GM23338 (cell line): ENCODE data around the gene SYT9. TPM values are rescaled to one million over a fixed set of nuclear protein-coding genes. Genes with fewer than 3 reads are reported as not detected.

Experiments
- ATAC-seq: fragments of 200-7000 bp; cut with Tn5 transposase; 3 replicates; pipeline ENCODE4 v1.9.1; 2020
- DNase-seq: peaks from one replicate; pipeline ENCODE4 v3.0.0-alpha.2; 2015; ENCODE audit warnings: low spot score
- H2AFZ ChIP-seq: fragments of 200-600 bp; sonication (generic); 2 replicates; pipeline ENCODE4 v1.8.0; 2016; ENCODE audit warnings: antibody characterized with exemption, mild to moderate bottlenecking, moderate library complexity
- H3F3A ChIP-seq: fragments of 200-600 bp; sonication (generic); replicated peaks from 2 replicates; pipeline ENCODE4 v1.8.0; 2017; ENCODE audit warnings: antibody characterized with exemption, mixed run types, low read depth
- H3K27ac ChIP-seq: fragments of 200-600 bp; sonication (generic); 2 replicates; pipeline ENCODE4 v1.6.1; 2016; ENCODE audit warnings: low read depth
- H3K27me3 ChIP-seq: fragments of 200-600 bp; sonication (generic); 2 replicates; pipeline ENCODE4 v1.8.0; 2016; ENCODE audit warnings: mild to moderate bottlenecking, mixed run types, moderate library complexity; ENCODE audit not compliant: insufficient read depth
- H3K36me3 ChIP-seq: fragments of 200-600 bp; sonication (generic); 2 replicates; pipeline ENCODE4 v1.8.0; 2016; ENCODE audit warnings: mild to moderate bottlenecking; ENCODE audit not compliant: insufficient read depth
- H3K4me1 ChIP-seq: fragments of 200-600 bp; sonication (generic); 2 replicates; pipeline ENCODE4 v1.8.0; 2016; ENCODE audit warnings: mild to moderate bottlenecking, moderate library complexity; ENCODE audit not compliant: insufficient read depth
- H3K4me2 ChIP-seq: fragments of 200-600 bp; sonication (generic); 2 replicates; pipeline ENCODE4 v1.7.1; 2017; ENCODE audit warnings: mixed run types
- H3K4me3 ChIP-seq: fragments of 200-600 bp; sonication (generic); 2 replicates; pipeline ENCODE4 v1.6.1; 2016; ENCODE audit warnings: mixed run types
- H3K79me2 ChIP-seq: fragments of 200-600 bp; sonication (generic); replicated peaks from 2 replicates; pipeline ENCODE4 v1.8.0; 2017; ENCODE audit warnings: mild to moderate bottlenecking; ENCODE audit not compliant: insufficient read depth
- H3K9me2 ChIP-seq: fragments of 200-600 bp; sonication (generic); 2 replicates; pipeline ENCODE4 v1.8.0; 2017; ENCODE audit not compliant: insufficient read depth
- H4K20me1 ChIP-seq: fragments of 200-600 bp; sonication (generic); replicated peaks from 2 replicates; pipeline ENCODE4 v1.8.0; 2017; ENCODE audit warnings: mild to moderate bottlenecking; ENCODE audit not compliant: insufficient read depth
- H3K27ac Mint-ChIP-seq: 2 replicates; pipeline ENCODE4 v1.8.0; 2020; ENCODE audit warnings: inconsistent platforms, mild to moderate bottlenecking, moderate library complexity, mixed read lengths
- H3K27me3 Mint-ChIP-seq: 3 replicates; pipeline ENCODE4 v1.8.0; 2022; ENCODE audit warnings: low read depth, mild to moderate bottlenecking, moderate library complexity, mixed read lengths, inconsistent platforms; ENCODE audit not compliant: insufficient read depth, poor library complexity
- H3K36me3 Mint-ChIP-seq: 3 replicates; pipeline ENCODE4 v1.8.0; 2021; ENCODE audit warnings: low read depth, mild to moderate bottlenecking, inconsistent platforms, moderate library complexity, mixed read lengths
- H3K4me1 Mint-ChIP-seq: 3 replicates; pipeline ENCODE4 v1.8.0; 2020; ENCODE audit warnings: mild to moderate bottlenecking, inconsistent platforms, mixed read lengths
- H3K4me3 Mint-ChIP-seq: 3 replicates; pipeline ENCODE4 v1.8.0; 2021; ENCODE audit warnings: moderate library complexity, mild to moderate bottlenecking, inconsistent platforms, mixed read lengths
- H3K9me3 Mint-ChIP-seq: 3 replicates; pipeline ENCODE4 v1.8.0; 2020; ENCODE audit warnings: moderate library complexity, mild to moderate bottlenecking, inconsistent platforms, mixed read lengths
- EZH2 ChIP-seq: fragments of 200-600 bp; sonication (generic); IDR thresholded peaks from one replicate; pipeline ENCODE4 v1.8.0; 2017; ENCODE audit warnings: antibody characterized with exemption, mild to moderate bottlenecking, low read depth; ENCODE audit not compliant: unreplicated experiment
- EZH2phosphoT487 ChIP-seq: fragments of 200-600 bp; sonication (generic); IDR thresholded peaks from one replicate; pipeline ENCODE4 v1.8.1; 2018; ENCODE audit warnings: antibody characterized with exemption; ENCODE audit not compliant: unreplicated experiment
- JUNB ChIP-seq: IDR thresholded peaks from one replicate; pipeline ENCODE4 v1.6.1; 2016; ENCODE audit warnings: antibody characterized with exemption; ENCODE audit not compliant: unreplicated experiment
- NANOG ChIP-seq: IDR thresholded peaks from 2 replicates; pipeline ENCODE4 v1.6.1; 2016; ENCODE audit warnings: antibody characterized with exemption, borderline replicate concordance
- POLR2AphosphoS5 ChIP-seq: IDR thresholded peaks from 2 replicates; pipeline ENCODE4 v1.6.1; 2016; ENCODE audit warnings: antibody characterized with exemption, low read depth
- STAT1 ChIP-seq: IDR thresholded peaks from one replicate; pipeline ENCODE4 v1.6.1; 2016; ENCODE audit warnings: antibody characterized with exemption; ENCODE audit not compliant: unreplicated experiment
- ZNF114 ChIP-seq: fragments of 250-450 bp; sonication (Bioruptor Pico); IDR thresholded peaks from 2 replicates; pipeline ENCODE4 v1.5.0; 2020; ENCODE audit warnings: mild to moderate bottlenecking, moderate library complexity
- polyA plus RNA-seq: library from polyadenylated mRNA; unstranded; fragments of >200 nt; fragmentation: Nextera tagmentation; extraction: Ambion mirVana; gene quantifications from 2 replicates; pipeline ENCODE4 v1.2.1, GENCODE V29; 2016
- total RNA-seq: library from RNA; depleted of rRNA; stranded (reverse); fragments of >200 nt; shearing (Covaris generic); gene quantifications from 2 replicates; pipeline ENCODE4 v1.2.3, GENCODE V29; 2014
- TF ChIP-seq, protein P1 (sequence below), 2 experiments: fragments of 200-600 bp in 1 of 2; sonication (generic) in 1 of 2; conservative IDR thresholded peaks; 2 replicates each; pipeline versions ENCODE4 v1.5.1 to v1.6.1; 2016 to 2017; ENCODE audit warnings: antibody characterized with exemption in 2 of 2, low read depth in 2 of 2, mild to moderate bottlenecking in 2 of 2, moderate library complexity in 1 of 2
- TF ChIP-seq, protein P2 (sequence below): IDR thresholded peaks from 2 replicates; pipeline ENCODE4 v1.6.1; 2016; ENCODE audit warnings: antibody characterized with exemption
- TF ChIP-seq, protein P3 (sequence below): IDR thresholded peaks from one replicate; pipeline ENCODE4 v1.6.1; 2018; ENCODE audit warnings: antibody characterized with exemption; ENCODE audit not compliant: unreplicated experiment

SYT9 gene
- total and polyA plus RNA-seq, 2 experiments from 2014 or later, result 0.91 to 2.4 TPM

DNA sequence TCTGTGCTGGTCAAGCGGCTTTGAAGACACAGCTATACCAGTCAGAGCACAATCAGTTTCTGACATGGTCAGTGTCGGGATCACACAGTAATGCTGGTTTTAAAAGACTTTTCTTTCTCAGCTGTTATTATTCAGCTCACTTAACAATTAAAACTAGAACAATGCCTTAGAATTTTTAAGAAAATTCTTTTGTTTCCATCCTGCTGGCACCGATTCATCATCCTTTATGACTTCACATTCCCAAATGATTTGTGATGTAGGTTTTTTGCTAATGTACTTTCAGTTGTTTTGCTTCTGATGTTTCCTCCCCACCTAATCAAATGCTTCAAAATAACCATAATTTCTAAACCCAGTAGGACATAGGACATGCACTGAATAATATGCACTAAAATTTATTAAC lies 199.1 kb downstream of the SYT9 start:
- 0 out of 2 replicates have a peak overlapping the region, but pooled peaks have one; percentile 19 for H3K4me2 ChIP-seq
- no peaks in the 10 kb centered on the region for H3F3A ChIP-seq
- H3K27me3 ChIP-seq, result no peaks in the 10 kb centered on the region
- Mint-ChIP-seq H3K36me3 (no peaks in the 10 kb centered on the region), H3K27me3 (peaks cover 8% of the 10 kb centered on the region), H3K27ac (no peak overlapping the region), H3K9me3 (peaks cover 3% of the 10 kb centered on the region; the same call in 1 of the 3 replicates), H3K4me3 (no peak overlapping the region), H3K4me1 (peaks cover 15% of the 10 kb centered on the region)
- no peaks in the 10 kb centered on the region for H3K79me2 ChIP-seq
- ATAC-seq (no peak), DNase-seq (no peak)
- H3K27ac ChIP-seq, result no peak overlapping the region
- no peak overlapping the region for H2AFZ ChIP-seq
- H3K36me3 ChIP-seq, result no peaks in the 10 kb centered on the region
- peaks cover 8% of the 10 kb centered on the region for H3K4me1 ChIP-seq
- no peak overlapping the region for H3K4me3 ChIP-seq
- H4K20me1 ChIP-seq, result no peaks in the 10 kb centered on the region
- H3K9me2 ChIP-seq, result no peaks in the 10 kb centered on the region
- TF ChIP-seq, protein P1, sequence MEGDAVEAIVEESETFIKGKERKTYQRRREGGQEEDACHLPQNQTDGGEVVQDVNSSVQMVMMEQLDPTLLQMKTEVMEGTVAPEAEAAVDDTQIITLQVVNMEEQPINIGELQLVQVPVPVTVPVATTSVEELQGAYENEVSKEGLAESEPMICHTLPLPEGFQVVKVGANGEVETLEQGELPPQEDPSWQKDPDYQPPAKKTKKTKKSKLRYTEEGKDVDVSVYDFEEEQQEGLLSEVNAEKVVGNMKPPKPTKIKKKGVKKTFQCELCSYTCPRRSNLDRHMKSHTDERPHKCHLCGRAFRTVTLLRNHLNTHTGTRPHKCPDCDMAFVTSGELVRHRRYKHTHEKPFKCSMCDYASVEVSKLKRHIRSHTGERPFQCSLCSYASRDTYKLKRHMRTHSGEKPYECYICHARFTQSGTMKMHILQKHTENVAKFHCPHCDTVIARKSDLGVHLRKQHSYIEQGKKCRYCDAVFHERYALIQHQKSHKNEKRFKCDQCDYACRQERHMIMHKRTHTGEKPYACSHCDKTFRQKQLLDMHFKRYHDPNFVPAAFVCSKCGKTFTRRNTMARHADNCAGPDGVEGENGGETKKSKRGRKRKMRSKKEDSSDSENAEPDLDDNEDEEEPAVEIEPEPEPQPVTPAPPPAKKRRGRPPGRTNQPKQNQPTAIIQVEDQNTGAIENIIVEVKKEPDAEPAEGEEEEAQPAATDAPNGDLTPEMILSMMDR (conservative IDR thresholded peaks at IDR 0.05; ENCODE audit: low read depth in 2 of 2), result no peak
- TF ChIP-seq EZH2phosphoT487 (no peak), STAT1 (no peak)

DNA sequence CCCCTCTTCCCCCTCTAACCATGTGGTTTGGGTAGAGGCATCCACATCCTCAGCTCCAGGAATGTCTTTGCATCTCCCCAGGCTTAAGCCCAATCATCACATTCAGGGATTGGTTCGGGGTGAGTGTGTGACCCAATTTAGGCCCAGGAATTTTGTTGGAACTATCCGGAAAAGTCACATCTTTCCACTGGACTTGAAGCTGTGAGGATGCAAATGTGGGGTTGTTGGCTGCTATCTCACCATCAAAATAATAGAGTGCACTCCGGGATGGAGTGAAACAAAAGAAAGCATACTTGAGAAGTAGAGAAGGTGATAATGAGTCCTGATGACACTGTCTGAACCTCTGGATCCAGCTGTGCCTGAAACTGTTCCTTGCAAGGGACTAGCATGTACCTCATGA lies 199.8 kb downstream of the SYT9 start:
- Mint-ChIP-seq H3K9me3 (peaks cover 3% of the 10 kb centered on the region; the same call in 1 of the 3 replicates), H3K4me3 (no peak overlapping the region)
- no peak overlapping the region; the same call in 1 of the 2 replicates for H2AFZ ChIP-seq

DNA sequence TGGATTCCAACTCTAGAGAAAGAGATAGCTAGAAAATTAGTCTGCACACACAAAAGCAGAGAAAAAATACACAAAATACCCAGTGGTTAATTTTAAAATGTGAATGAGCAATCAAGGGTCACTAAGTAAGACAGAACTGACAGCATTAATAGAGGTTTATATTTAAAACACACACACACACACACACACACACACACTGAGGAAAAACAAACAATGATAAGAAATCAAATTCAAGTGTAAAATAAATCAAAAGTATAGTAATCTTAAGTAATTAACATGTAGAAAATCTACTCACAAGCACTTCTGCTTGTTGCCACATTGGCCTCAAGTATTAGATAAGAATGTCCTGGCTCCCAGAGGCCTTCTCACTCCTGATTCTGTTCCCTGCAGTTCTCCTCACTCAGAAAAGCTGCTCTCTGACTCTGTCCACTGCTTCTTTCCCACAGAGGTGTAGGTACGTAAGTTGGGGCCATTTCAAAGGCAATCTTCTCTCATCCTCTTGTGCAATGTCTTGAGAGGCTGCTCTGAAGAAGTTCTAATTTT lies 200.3 kb downstream of the SYT9 start:
- Mint-ChIP-seq H3K27ac (no peak overlapping the region; the same call in 1 of the 2 replicates), H3K36me3 (no peaks in the 10 kb centered on the region), H3K9me3 (peaks cover 3% of the 10 kb centered on the region; the same call in 1 of the 3 replicates), H3K4me1 (peaks cover 15% of the 10 kb centered on the region), H3K27me3 (peaks cover 8% of the 10 kb centered on the region), H3K4me3 (no peak overlapping the region)
- no peaks in the 10 kb centered on the region for H3K79me2 ChIP-seq
- no peaks in the 10 kb centered on the region for H3F3A ChIP-seq
- H3K36me3 ChIP-seq, result no peaks in the 10 kb centered on the region
- H3K27me3 ChIP-seq, result no peaks in the 10 kb centered on the region
- no peak overlapping the region for H3K27ac ChIP-seq
- ATAC-seq (no peak), DNase-seq (no peak)
- H3K4me3 ChIP-seq, result no peak overlapping the region
- H2AFZ ChIP-seq, result no peak overlapping the region; the same call in 1 of the 2 replicates
- H3K9me2 ChIP-seq, result no peaks in the 10 kb centered on the region
- H3K4me2 ChIP-seq, result no peak overlapping the region
- H4K20me1 ChIP-seq, result no peaks in the 10 kb centered on the region
- peaks cover 8% of the 10 kb centered on the region for H3K4me1 ChIP-seq
- TF ChIP-seq, protein P2, sequence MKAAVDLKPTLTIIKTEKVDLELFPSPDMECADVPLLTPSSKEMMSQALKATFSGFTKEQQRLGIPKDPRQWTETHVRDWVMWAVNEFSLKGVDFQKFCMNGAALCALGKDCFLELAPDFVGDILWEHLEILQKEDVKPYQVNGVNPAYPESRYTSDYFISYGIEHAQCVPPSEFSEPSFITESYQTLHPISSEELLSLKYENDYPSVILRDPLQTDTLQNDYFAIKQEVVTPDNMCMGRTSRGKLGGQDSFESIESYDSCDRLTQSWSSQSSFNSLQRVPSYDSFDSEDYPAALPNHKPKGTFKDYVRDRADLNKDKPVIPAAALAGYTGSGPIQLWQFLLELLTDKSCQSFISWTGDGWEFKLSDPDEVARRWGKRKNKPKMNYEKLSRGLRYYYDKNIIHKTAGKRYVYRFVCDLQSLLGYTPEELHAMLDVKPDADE, result no peak
- TF ChIP-seq ZNF114 (no peak), EZH2phosphoT487 (no peak), POLR2AphosphoS5 (no peak), STAT1 (no peak), EZH2 (no peak), NANOG (no peak)
- TF ChIP-seq, protein P1 (conservative IDR thresholded peaks at IDR 0.05; ENCODE audit: low read depth in 2 of 2), result no peak
- TF ChIP-seq, protein P3, sequence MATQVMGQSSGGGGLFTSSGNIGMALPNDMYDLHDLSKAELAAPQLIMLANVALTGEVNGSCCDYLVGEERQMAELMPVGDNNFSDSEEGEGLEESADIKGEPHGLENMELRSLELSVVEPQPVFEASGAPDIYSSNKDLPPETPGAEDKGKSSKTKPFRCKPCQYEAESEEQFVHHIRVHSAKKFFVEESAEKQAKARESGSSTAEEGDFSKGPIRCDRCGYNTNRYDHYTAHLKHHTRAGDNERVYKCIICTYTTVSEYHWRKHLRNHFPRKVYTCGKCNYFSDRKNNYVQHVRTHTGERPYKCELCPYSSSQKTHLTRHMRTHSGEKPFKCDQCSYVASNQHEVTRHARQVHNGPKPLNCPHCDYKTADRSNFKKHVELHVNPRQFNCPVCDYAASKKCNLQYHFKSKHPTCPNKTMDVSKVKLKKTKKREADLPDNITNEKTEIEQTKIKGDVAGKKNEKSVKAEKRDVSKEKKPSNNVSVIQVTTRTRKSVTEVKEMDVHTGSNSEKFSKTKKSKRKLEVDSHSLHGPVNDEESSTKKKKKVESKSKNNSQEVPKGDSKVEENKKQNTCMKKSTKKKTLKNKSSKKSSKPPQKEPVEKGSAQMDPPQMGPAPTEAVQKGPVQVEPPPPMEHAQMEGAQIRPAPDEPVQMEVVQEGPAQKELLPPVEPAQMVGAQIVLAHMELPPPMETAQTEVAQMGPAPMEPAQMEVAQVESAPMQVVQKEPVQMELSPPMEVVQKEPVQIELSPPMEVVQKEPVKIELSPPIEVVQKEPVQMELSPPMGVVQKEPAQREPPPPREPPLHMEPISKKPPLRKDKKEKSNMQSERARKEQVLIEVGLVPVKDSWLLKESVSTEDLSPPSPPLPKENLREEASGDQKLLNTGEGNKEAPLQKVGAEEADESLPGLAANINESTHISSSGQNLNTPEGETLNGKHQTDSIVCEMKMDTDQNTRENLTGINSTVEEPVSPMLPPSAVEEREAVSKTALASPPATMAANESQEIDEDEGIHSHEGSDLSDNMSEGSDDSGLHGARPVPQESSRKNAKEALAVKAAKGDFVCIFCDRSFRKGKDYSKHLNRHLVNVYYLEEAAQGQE, result no peak

More for the DNA sequence above, 199.8 kb downstream of the SYT9 start:
- Mint-ChIP-seq H3K4me1 (peaks cover 15% of the 10 kb centered on the region), H3K27me3 (peaks cover 8% of the 10 kb centered on the region), H3K36me3 (no peaks in the 10 kb centered on the region), H3K27ac (peak overlapping the region; percentile 36; the same call in 1 of the 2 replicates)
- Histone ChIP-seq H3K9me2 (no peaks in the 10 kb centered on the region), H4K20me1 (no peaks in the 10 kb centered on the region), H3K79me2 (no peaks in the 10 kb centered on the region), H3K4me1 (peaks cover 8% of the 10 kb centered on the region), H3K4me3 (no peak overlapping the region), H3K27ac (no peak overlapping the region), H3K36me3 (no peaks in the 10 kb centered on the region), H3K27me3 (no peaks in the 10 kb centered on the region), H3K4me2 (no peak overlapping the region), H3F3A (no peaks in the 10 kb centered on the region)
- TF ChIP-seq JUNB, result no peak
- DNase-seq (no peak), ATAC-seq (no peak)
